GM19468 (cell line): ENCODE results near the gene PELO.

ENCODE experiments used
- ATAC-seq: cut with Tn5 transposase; IDR thresholded peaks from one replicate; pipeline ENCODE4 v1.9.1; 2021; ENCODE audit warnings: mild to moderate bottlenecking, moderate library complexity, moderate number of reproducible peaks; ENCODE audit not compliant: unreplicated experiment; ENCODE audit errors: extremely low read depth

The PELO gene

GRCh38 chr5:52770287-52770939 lies 17.3 kb upstream of the PELO start:
- no peak for ATAC-seq

- peak; percentile 89 for ATAC-seq
Measured at GRCh38 chr5:52771343-52772039, 16.2 kb upstream of the PELO start.

GRCh38 chr5:52772668-52773067 lies 15.0 kb upstream of the PELO start:
- ATAC-seq, result no peak

GRCh38 chr5:52773342-52773741 lies 14.4 kb upstream of the PELO start:
- ATAC-seq, result no peak

GRCh38 chr5:52774005-52774410 lies 13.7 kb upstream of the PELO start:
- no peak for ATAC-seq

- ATAC-seq, result no peak
Measured at GRCh38 chr5:52776116-52776515, 11.6 kb upstream of the PELO start.

GRCh38 chr5:52777186-52777585 lies 10.5 kb upstream of the PELO start:
- no peak for ATAC-seq

GRCh38 chr5:52778781-52779180 lies 8.9 kb upstream of the PELO start:
- no peak for ATAC-seq

GRCh38 chr5:52779213-52779612 lies 8.5 kb upstream of the PELO start:
- no peak for ATAC-seq

GRCh38 chr5:52783226-52783959 lies 4.3 kb upstream of the PELO start:
- ATAC-seq, result no peak

GRCh38 chr5:52784737-52785136 lies 3.0 kb upstream of the PELO start:
- ATAC-seq, result no peak

- no peak for ATAC-seq
Measured at GRCh38 chr5:52786391-52786790, 1.3 kb upstream of the PELO start.

- no peak for ATAC-seq
Measured at GRCh38 chr5:52786949-52787599, 642 bp upstream of the PELO start.

- no peak for ATAC-seq
Measured at GRCh38 chr5:52788505-52788821, 747 bp downstream of the PELO start.

- ATAC-seq, result no peak
Measured at GRCh38 chr5:52789378-52789777, 1.7 kb downstream of the PELO start.

- no peak for ATAC-seq
Measured at GRCh38 chr5:52789851-52790250, 2.1 kb downstream of the PELO start.

GRCh38 chr5:52791366-52791765 lies 3.6 kb downstream of the PELO start:
- ATAC-seq, result no peak

GRCh38 chr5:52794519-52794918 lies 6.8 kb downstream of the PELO start:
- ATAC-seq, result no peak

- no peak for ATAC-seq
Measured at GRCh38 chr5:52796031-52796430, 8.3 kb downstream of the PELO start.

GRCh38 chr5:52796516-52797103 lies 8.9 kb downstream of the PELO start:
- no peak for ATAC-seq

GRCh38 chr5:52798938-52799337 lies 11.2 kb downstream of the PELO start:
- no peak for ATAC-seq
